T-cell (primary cell): ENCODE measurements around the gene PTEN. TPM values are rescaled to one million over a fixed set of nuclear protein-coding genes. Genes with fewer than 3 reads are reported as not detected.
"Not testable (repeated sequence)": the region's sequence is repeated elsewhere in the genome, so short reads cannot be mapped to it uniquely, and the experiment has no call there.

Experiments used
- ATAC-seq, 4 experiments: fragments of 200-7000 bp in 3 of 4; fragments of 150-1000 bp in 1 of 4; cut with Tn5 transposase; replicated peaks in 1 of 4; 1 replicate in 3 of 4; 2 replicates in 1 of 4; pipeline ENCODE4 v1.10.0; 2021; ENCODE audit warnings: moderate library complexity in 3 of 4, mild to moderate bottlenecking in 2 of 4, moderate number of reproducible peaks in 1 of 4
- CTCF ChIA-PET, 2 donors: fragments of 300-600 bp; sonication (Branson Sonifier 250); formaldehyde crosslinking; loops; one replicate each; lab custom pipeline; 2022; ENCODE audit warnings: antibody characterized with exemption in 2 of 2; lab: Charles Lee
- POLR2A ChIA-PET, 2 donors: fragments of 300-600 bp; sonication (Branson Sonifier 250); formaldehyde crosslinking; loops; one replicate each; lab custom pipeline; 2022; ENCODE audit warnings: antibody characterized with exemption in 2 of 2; lab: Charles Lee
- DNase-seq, 35 experiments: peaks; one replicate each; pipeline versions ENCODE4 v3.0.0 to v3.0.0-alpha.2; 2013 to 2023
- H3K27ac ChIP-seq: one replicate; pipeline ENCODE4 v1.5.1; 2013; ENCODE audit warnings: low read length
- H3K27me3 ChIP-seq, 2 experiments: replicated peaks in 1 of 2; 1 replicate in 1 of 2; 2 replicates in 1 of 2; pipeline versions ENCODE4 v1.6.1 to v1.7.0; 2013; ENCODE audit warnings: low read length in 1 of 2, mixed read lengths in 1 of 2; ENCODE audit not compliant: control insufficient read depth in 2 of 2, insufficient read depth in 2 of 2; ENCODE audit errors: extremely low read depth in 1 of 2
- H3K36me3 ChIP-seq, 2 donors: 1 replicate in 1 of 2; 2 replicates in 1 of 2; pipeline versions ENCODE4 v1.6.1 to v1.7.0; 2013; ENCODE audit warnings: low read length in 1 of 2; ENCODE audit not compliant: control insufficient read depth in 2 of 2, insufficient read depth in 1 of 2; ENCODE audit errors: extremely low read depth in 1 of 2
- H3K4me1 ChIP-seq, 2 experiments: 1 replicate in 1 of 2; 2 replicates in 1 of 2; pipeline versions ENCODE4 v1.6.1 to v1.7.0; 2013; ENCODE audit warnings: low read length in 2 of 2, mixed read lengths in 1 of 2; ENCODE audit not compliant: insufficient read depth in 2 of 2, control insufficient read depth in 1 of 2; ENCODE audit errors: extremely low read depth in 1 of 2
- H3K4me3 ChIP-seq, 2 donors: 1 replicate in 1 of 2; 2 replicates in 1 of 2; pipeline versions ENCODE4 v1.5.1 to v1.7.0; 2013; ENCODE audit warnings: mild to moderate bottlenecking in 2 of 2, low read length in 1 of 2, moderate library complexity in 1 of 2; ENCODE audit not compliant: control insufficient read depth in 1 of 2; ENCODE audit errors: extremely low read depth in 1 of 2
- H3K9me3 ChIP-seq: 2 replicates; pipeline ENCODE4 v1.7.0; 2013
- H3K27ac Mint-ChIP-seq, 2 donors: one replicate each; pipeline ENCODE4 v1.8.0; 2020 to 2021; ENCODE audit warnings: mild to moderate bottlenecking in 2 of 2, mixed read lengths in 2 of 2
- H3K27me3 Mint-ChIP-seq, 2 donors: one replicate each; pipeline ENCODE4 v1.8.0; 2021 to 2022; ENCODE audit warnings: mixed read lengths in 2 of 2
- H3K36me3 Mint-ChIP-seq: one replicate; pipeline ENCODE4 v1.8.0; 2021; ENCODE audit warnings: mixed read lengths
- H3K4me1 Mint-ChIP-seq, 3 donors: one replicate each; pipeline ENCODE4 v1.8.0; 2020 to 2022; ENCODE audit warnings: mixed read lengths in 3 of 3, mild to moderate bottlenecking in 1 of 3
- H3K4me3 Mint-ChIP-seq, 3 donors: one replicate each; pipeline ENCODE4 v1.8.0; 2020 to 2022; ENCODE audit warnings: mild to moderate bottlenecking in 3 of 3, mixed read lengths in 3 of 3, moderate library complexity in 3 of 3
- H3K9me3 Mint-ChIP-seq, 3 donors: one replicate each; pipeline ENCODE4 v1.8.0; 2020 to 2022; ENCODE audit warnings: mixed read lengths in 3 of 3
- WGBS: methylation state at CpG from one replicate; pipeline ENCODE4 v1.1.5; 2013; ENCODE audit warnings: missing lambda C conversion rate; ENCODE audit not compliant: insufficient coverage; 5-methylcytosine and 5-hydroxymethylcytosine counted together
- total RNA-seq, 35 experiments: library from RNA in 6 of 35; stranded (reverse) in 6 of 35; fragments of 120-200 nt in 1 of 35; gene quantifications; one replicate each; pipeline versions ENCODE4 v1.2.1 to v1.2.4 and lab custom pipeline; 2013 to 2026

The PTEN gene
- total RNA-seq, 5 donors from 2014 or later (not counting 1 experiment from before 2014, with no cell fraction given) = 59.9 to 98.7 (median 66.9) TPM

DNA sequence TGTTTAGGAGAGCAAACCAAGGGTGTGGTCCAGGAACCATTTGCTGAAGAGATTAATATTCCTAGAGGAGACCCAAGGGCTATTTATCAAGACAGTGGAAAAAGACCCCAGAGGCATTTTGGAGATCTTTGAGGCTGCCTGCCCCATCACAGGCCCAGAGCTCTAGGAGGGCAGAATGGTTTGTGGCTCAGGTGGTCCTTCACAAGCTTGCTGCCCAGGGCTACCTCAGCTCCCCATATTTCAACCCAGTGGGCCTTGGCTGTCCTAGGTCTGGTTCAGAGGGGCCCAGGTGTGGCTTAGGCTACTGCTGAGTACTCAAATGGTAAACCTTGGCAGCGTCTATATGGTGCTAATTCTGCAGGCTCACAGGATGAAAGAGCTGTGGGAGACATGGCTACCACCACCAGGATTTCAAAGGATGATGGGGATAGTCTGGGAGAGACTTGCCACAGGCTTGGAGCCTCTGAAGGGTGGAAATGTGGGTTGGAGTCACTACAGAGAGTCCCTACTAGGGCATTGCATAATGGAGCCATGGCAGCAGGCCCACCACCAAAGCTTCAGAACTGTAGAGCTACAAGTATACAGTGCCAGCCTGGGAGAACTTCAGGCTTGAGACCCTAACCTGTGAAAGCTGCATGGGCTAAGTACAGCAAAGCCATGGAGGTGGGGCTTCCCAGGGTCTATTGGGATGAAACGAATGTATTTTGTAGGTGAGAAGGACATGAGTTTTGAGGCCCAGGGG, 24.3 kb downstream of the PTEN start:
- no peaks in the 10 kb centered on the region for H3K27me3 Mint-ChIP-seq
- H3K36me3 ChIP-seq = peaks cover 10 to 24% of the 10 kb centered on the region in 2 donors
- 92% methylated on average over 2 of the region's 2 CpGs for WGBS
- POLR2A ChIA-PET = no interaction called here
- H3K27me3 ChIP-seq = no peaks in the 10 kb centered on the region
- peaks cover 51 to 57% (median 53%) of the 10 kb centered on the region in 3 donors for H3K4me1 Mint-ChIP-seq
- peaks cover 39% of the 10 kb centered on the region for H3K36me3 Mint-ChIP-seq
- H3K27ac ChIP-seq = no peak overlapping the region
- H3K4me3 ChIP-seq = no peak overlapping the region
- ATAC-seq = no peak
- CTCF ChIA-PET = no interaction called here
- H3K9me3 ChIP-seq = no peaks in the 10 kb centered on the region
- peaks cover 0 to 9% of the 10 kb centered on the region in 2 experiments for H3K4me1 ChIP-seq
- H3K4me3 Mint-ChIP-seq = no peak overlapping the region
- DNase-seq = no peak
- H3K9me3 Mint-ChIP-seq = peaks cover 8 to 16% (median 9%) of the 10 kb centered on the region in 3 donors
- H3K27ac Mint-ChIP-seq = no peak overlapping the region

DNA sequence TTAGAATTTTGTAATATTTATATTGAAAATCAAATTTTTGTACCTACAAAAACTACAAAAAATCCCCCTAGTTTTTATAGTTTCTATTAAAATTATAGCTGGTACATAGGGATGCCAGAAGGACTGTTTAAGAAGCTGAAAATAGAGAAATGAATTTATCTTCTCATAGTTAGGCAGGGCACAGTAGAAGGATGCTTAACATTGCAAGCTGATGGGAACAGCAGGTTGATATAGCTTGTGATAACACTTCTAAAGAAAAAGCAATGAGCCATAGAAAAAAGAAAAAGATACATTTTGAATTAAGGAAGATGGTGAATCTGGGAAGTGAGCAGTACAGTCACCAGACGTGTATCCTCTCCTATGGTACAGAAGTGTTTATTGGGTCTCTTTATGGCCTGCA, 32.0 kb downstream of the PTEN start:
- H3K27me3 ChIP-seq = no peaks in the 10 kb centered on the region
- no peak for DNase-seq
- peak overlapping the region; percentile 40 to 78 for H3K27ac Mint-ChIP-seq
- POLR2A ChIA-PET = interaction anchor here in 1 of 2 donors (0.6 kb wide), 2 partner anchors 16 to 1101 kb away, joined by 3 read pairs; no protein-coding TSS in a partner anchor
- no peaks in the 10 kb centered on the region for H3K27me3 Mint-ChIP-seq
- H3K4me3 ChIP-seq = no peak overlapping the region
- peaks cover 67 to 75% (median 73%) of the 10 kb centered on the region in 3 donors for H3K4me1 Mint-ChIP-seq
- H3K36me3 ChIP-seq = peaks cover 0 to 6% of the 10 kb centered on the region in 2 donors
- H3K9me3 ChIP-seq = no peaks in the 10 kb centered on the region
- ATAC-seq = no peak
- no peak overlapping the region for H3K27ac ChIP-seq
- H3K4me1 ChIP-seq = peaks cover 0 to 3% of the 10 kb centered on the region in 2 experiments
- H3K36me3 Mint-ChIP-seq = peaks cover 63% of the 10 kb centered on the region
- CTCF ChIA-PET = interaction anchor here (0.8 to 1.5 kb wide), 4 partner anchors 9 to 657 kb away, joined by 3 read pairs; no protein-coding TSS in a partner anchor
- H3K9me3 Mint-ChIP-seq = peaks cover 0 to 4% (median 2%) of the 10 kb centered on the region in 3 donors
- WGBS = no CpG with 5 or more reads among the region's 1 CpG
- no peak overlapping the region for H3K4me3 Mint-ChIP-seq

DNA sequence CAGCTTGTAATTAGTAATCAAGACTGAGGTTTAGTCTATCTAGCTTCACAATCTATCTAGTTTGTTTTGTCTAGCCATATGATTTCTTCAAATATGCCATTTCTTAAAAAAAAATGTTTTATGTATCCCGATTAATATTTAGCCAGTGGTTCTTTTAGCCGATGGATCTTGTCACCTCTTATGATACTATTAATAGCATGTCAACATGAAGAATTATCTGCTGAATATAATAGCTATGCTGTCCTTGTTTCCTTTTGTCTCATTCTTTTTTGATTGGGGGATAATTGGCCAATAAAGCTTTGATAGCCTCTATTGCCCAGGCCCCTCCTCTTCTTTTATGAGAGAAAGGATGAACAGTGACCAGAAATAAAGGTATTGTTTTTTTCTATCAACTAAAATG, 32.8 kb downstream of the PTEN start:
- no peak for DNase-seq
- H3K9me3 ChIP-seq = no peaks in the 10 kb centered on the region
- ChIA-PET CTCF (interaction anchor here (0.6 to 1.5 kb wide), 3 partner anchors 17 to 204 kb away, joined by 3 read pairs; no protein-coding TSS in a partner anchor), POLR2A (interaction anchor here in 1 of 2 donors (0.6 kb wide), 2 partner anchors 340 to 1100 kb away, joined by 3 read pairs; no protein-coding TSS in a partner anchor)
- no peak for ATAC-seq
- no peaks in the 10 kb centered on the region for H3K4me1 ChIP-seq
- H3K27ac ChIP-seq = no peak overlapping the region
- no peaks in the 10 kb centered on the region for H3K27me3 ChIP-seq
- Mint-ChIP-seq H3K27me3 (no peaks in the 10 kb centered on the region), H3K36me3 (peaks cover 71% of the 10 kb centered on the region), H3K4me3 (no peak overlapping the region), H3K27ac (peak overlapping the region in 1 of 2 donors; percentile 39), H3K9me3 (peaks cover 0 to 10% (median 9%) of the 10 kb centered on the region in 3 donors), H3K4me1 (peaks cover 67 to 75% (median 74%) of the 10 kb centered on the region in 3 donors)
- WGBS = no CpG with 5 or more reads among the region's 2 CpGs
- peaks cover 0 to 6% of the 10 kb centered on the region in 2 donors for H3K36me3 ChIP-seq
- no peak overlapping the region for H3K4me3 ChIP-seq

DNA sequence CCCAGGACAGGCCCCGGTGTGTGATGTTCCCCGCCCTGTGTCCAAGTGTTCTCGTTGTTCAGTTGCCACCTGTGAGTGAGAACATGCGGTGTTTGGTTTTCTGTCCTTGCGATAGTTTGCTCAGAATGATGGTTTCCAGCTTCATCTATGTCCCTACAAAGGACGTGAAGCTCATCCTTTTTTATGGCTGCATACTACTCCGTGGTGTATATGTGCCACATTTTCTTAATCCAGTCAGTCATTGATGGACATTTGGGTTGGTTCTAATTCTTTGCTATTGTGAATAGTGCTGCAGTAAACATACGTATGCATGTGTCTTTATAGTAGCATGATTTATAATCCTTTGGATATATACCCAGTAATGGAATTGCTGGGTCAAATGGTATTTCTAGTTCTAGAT, 34.5 kb downstream of the PTEN start:
- H3K4me3 Mint-ChIP-seq, POLR2A ChIA-PET, ATAC-seq: not testable (repeated sequence)

DNA sequence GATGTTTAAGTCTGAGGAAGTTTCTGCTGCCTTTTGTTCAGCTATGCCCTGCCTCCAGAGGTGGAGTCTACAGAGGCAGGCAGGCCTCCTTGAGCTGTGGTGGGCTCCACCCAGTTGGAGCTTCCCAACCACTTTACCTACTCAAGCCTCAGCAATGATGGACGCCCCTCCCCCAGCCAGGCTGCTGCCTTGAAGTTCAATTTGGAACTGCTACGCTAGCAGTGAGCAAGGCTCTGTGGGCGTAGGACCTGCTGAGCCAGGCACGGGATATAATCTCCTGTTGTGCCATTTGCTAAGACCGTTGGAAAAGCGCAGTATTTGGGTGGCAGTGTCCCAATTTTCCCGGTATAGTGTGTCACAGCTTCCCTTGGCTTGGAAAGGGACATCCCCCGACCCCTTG, 40.0 kb downstream of the PTEN start:
- not testable (repeated sequence) for ATAC-seq, H3K36me3 ChIP-seq, DNase-seq, H3K4me1 ChIP-seq, H3K27me3 Mint-ChIP-seq, H3K27ac ChIP-seq, H3K27ac Mint-ChIP-seq, H3K9me3 ChIP-seq, H3K4me3 Mint-ChIP-seq, H3K27me3 ChIP-seq
- Mint-ChIP-seq H3K36me3 (peaks cover 82% of the 10 kb centered on the region), H3K9me3 (peaks cover 9 to 28% (median 17%) of the 10 kb centered on the region in 3 donors), H3K4me1 (peaks cover 61 to 84% (median 77%) of the 10 kb centered on the region in 3 donors)
- ChIA-PET POLR2A (interaction anchor here in 1 of 2 donors (0.6 kb wide), 1 partner anchor 443 kb away, joined by 7 read pairs; no protein-coding TSS in a partner anchor), CTCF (interaction anchor here in 1 of 2 donors (0.7 kb wide), 1 partner anchor 9 kb away, joined by 12 read pairs; no protein-coding TSS in a partner anchor)
- H3K4me3 ChIP-seq = peak overlapping the region in 1 of 2 donors; percentile 15
- WGBS = 98% methylated on average over 8 of the region's 8 CpGs

More for the DNA sequence above, 34.5 kb downstream of the PTEN start:
- peaks cover 60 to 77% (median 74%) of the 10 kb centered on the region in 3 donors for H3K4me1 Mint-ChIP-seq
- H3K27ac ChIP-seq, H3K4me3 ChIP-seq, CTCF ChIA-PET, H3K4me1 ChIP-seq, H3K27ac Mint-ChIP-seq, DNase-seq, H3K9me3 ChIP-seq, H3K36me3 ChIP-seq, H3K27me3 Mint-ChIP-seq, H3K27me3 ChIP-seq: not testable (repeated sequence)
- 100% methylated on average over 7 of the region's 8 CpGs for WGBS
- H3K9me3 Mint-ChIP-seq = peaks cover 9 to 23% (median 16%) of the 10 kb centered on the region in 3 donors
- peaks cover 79% of the 10 kb centered on the region for H3K36me3 Mint-ChIP-seq

DNA sequence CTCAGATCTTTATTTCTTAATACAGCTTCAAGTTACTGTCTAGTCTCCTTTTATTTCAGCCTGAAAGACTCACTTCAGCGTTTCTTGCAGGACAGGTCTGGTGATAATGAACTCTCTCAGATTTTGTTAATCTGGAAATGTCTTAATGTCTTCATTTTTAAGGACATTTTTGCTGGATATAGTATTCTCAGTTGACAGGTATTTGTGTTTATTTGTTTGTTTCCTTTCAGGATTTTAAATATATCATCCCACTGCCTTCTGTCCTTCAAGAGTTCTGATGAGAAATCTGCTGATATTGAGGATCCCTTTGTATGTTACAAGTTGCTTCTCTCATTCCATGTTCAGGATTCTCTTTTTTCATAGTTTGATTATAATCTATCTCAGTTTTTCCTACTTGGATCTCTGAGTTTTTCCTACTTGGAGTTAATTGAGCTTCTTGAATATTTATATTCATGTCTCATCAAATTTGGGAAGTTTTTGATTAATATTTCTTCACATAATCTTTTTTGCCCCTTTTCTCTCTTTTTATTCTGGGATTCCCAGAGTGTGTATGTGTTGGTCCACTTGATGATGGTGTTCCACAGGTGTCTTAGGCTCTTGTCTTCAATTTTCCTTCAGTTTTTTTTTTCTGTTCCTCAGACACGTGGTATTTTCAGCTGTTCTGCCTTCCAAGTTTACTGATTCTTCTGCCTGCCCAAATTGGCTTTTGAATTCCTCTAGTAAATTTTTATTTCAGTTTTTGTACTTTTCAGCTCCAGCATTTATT, 49.9 kb downstream of the PTEN start:
- DNase-seq (peak in 1 of 35 experiments; percentile 30), ATAC-seq (no peak)
- peak overlapping the region in 1 of 2 donors; percentile 62 for H3K27ac Mint-ChIP-seq
- no CpG with 5 or more reads among the region's 2 CpGs for WGBS
- ChIA-PET CTCF (interaction anchor here in 1 of 2 donors (1.1 to 1.5 kb wide), 3 partner anchors 17 to 41 kb away, joined by 3 to 5 read pairs (median 3); no protein-coding TSS in a partner anchor), POLR2A (interaction anchor here in 1 of 2 donors (0.7 kb wide), 1 partner anchor 49 kb away, joined by 4 read pairs; no protein-coding TSS in a partner anchor)
- Histone ChIP-seq H3K9me3 (peaks cover 11% of the 10 kb centered on the region), H3K27ac (no peak overlapping the region), H3K36me3 (peaks cover 2 to 6% of the 10 kb centered on the region in 2 donors), H3K4me3 (no peak overlapping the region), H3K27me3 (no peaks in the 10 kb centered on the region), H3K4me1 (peaks cover 7 to 18% of the 10 kb centered on the region in 2 experiments)
- no peaks in the 10 kb centered on the region for H3K27me3 Mint-ChIP-seq
- H3K9me3 Mint-ChIP-seq = peaks cover 22 to 37% (median 31%) of the 10 kb centered on the region in 3 donors
- peaks cover 49 to 65% (median 60%) of the 10 kb centered on the region in 3 donors for H3K4me1 Mint-ChIP-seq
- peak overlapping the region in 1 of 3 donors; percentile 8 for H3K4me3 Mint-ChIP-seq
- peaks cover 64% of the 10 kb centered on the region for H3K36me3 Mint-ChIP-seq
